Activated CD8-positive, alpha-beta memory T cell treated with anti-CD3 and anti-CD28 coated beads for 1 hour (primary cell): ENCODE data around the gene TLCD3B.

Experiments used
- DNase-seq, 2 donors: peaks; one replicate each; pipeline ENCODE4 v3.0.0-alpha.2; 2020; ENCODE audit warnings: low read depth in 1 of 2; ENCODE audit errors: extremely low read depth in 1 of 2

Gene TLCD3B

GRCh38 chr16:29991571-29991904 lies 39.5 kb downstream of the TLCD3B start:
- DNase-seq = no peak

- DNase-seq = no peak
These were observed 40.0 kb downstream of the TLCD3B start for GRCh38 chr16:29990883-29991570.

- DNase-seq = no peak
These were observed 41.0 kb downstream of the TLCD3B start for GRCh38 chr16:29990034-29990433.

- DNase-seq = no peak
These were observed 41.8 kb downstream of the TLCD3B start for GRCh38 chr16:29989111-29989858.

- no peak for DNase-seq
These were observed 42.6 kb downstream of the TLCD3B start for GRCh38 chr16:29988346-29989075.

GRCh38 chr16:29987371-29988085 lies 43.5 kb downstream of the TLCD3B start:
- DNase-seq = no peak

- DNase-seq = no peak
These were observed 44.1 kb downstream of the TLCD3B start for GRCh38 chr16:29986931-29987330.

GRCh38 chr16:29986231-29986630 lies 44.8 kb downstream of the TLCD3B start:
- no peak for DNase-seq

GRCh38 chr16:29985271-29985811 lies 45.7 kb downstream of the TLCD3B start:
- DNase-seq = no peak

GRCh38 chr16:29984764-29985147 lies 46.3 kb downstream of the TLCD3B start:
- DNase-seq = no peak

- DNase-seq = no peak
These were observed 46.8 kb downstream of the TLCD3B start for GRCh38 chr16:29984137-29984763.

- no peak for DNase-seq
These were observed 47.5 kb downstream of the TLCD3B start for GRCh38 chr16:29983420-29984136.

- DNase-seq = no peak
These were observed 48.3 kb downstream of the TLCD3B start for GRCh38 chr16:29982560-29983419.

GRCh38 chr16:29978564-29979270 lies 52.4 kb downstream of the TLCD3B start:
- DNase-seq = no peak

GRCh38 chr16:29978081-29978480 lies 53.0 kb downstream of the TLCD3B start:
- no peak for DNase-seq

GRCh38 chr16:29977063-29977825 lies 53.8 kb downstream of the TLCD3B start:
- no peak for DNase-seq

GRCh38 chr16:29975811-29976511 lies 55.1 kb downstream of the TLCD3B start:
- DNase-seq = no peak
